ENCODE results near the gene AOPEP.
"Not testable (repeated sequence)": the region's sequence is repeated elsewhere in the genome, so short reads cannot be mapped to it uniquely, and the experiment has no call there.

AOPEP gene

DNA sequence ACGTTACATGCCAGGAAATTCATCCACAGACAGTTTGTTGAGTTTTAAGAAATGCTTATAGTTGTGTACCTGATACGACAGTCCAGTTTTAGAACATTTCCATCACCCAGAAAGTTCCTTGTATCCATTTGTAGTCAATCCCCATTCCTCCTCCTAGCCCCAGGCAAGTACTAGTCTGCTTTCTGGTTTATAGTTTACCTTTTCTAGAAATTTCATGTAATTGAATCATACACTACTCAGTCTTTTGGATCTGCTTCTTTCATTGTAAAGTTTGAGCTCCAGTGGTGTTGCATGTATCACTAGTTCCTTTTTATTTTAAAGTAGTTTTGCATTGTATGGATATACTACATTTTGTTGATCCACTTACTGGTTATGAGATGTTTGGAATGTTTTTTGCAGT, 291.2 kb downstream of the AOPEP start:
- no peak overlapping the region for H3K27ac ChIP-seq (ENCODE audit: low read depth, low read length)

DNA sequence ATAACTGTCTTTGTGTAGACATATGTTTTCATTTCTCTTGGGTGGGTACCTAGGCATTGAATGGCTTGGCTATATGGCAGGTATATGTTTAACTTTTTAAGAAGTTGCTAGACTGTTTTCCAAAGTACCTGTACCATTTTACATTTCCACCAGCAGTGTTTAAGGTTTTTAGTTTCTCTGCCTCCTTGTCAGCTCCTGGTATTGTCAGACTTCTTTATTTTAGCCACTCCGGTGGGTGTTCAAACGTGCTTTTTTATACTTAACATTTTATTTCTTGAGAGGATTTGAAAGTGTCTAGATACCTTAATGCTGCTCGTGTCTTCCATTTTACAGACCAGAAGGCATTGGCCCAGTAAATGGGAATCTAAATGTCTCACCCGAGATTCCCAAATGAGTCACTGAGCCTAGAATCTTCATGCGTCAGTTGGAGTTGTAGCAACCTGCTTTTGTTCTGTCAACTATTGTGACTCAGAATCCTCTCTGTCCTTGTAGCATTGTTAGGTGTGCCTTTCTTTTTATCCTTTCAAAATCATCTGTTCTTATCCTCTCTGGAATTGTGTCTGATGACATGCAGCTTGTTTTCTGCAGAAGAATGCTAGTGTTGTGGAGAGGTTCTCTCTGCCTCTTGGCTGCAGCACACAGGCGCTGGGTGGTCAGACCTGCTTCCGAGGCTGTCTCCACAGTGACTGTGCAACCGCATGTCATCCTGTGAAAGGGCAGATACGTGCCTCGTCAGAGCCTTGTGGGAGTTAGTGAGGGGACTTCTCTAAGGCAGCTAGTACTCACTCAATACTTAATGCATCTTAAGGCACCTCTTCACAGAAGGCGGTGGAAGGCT, 291.8 kb downstream of the AOPEP start:
- no peak overlapping the region for H3K27ac ChIP-seq (ENCODE audit: low read depth, low read length)
- no peak overlapping the region for H3K4me3 ChIP-seq (ENCODE audit: insufficient read depth, low read length, poor library complexity, severe bottlenecking)
- H3K79me2 ChIP-seq (ENCODE audit: insufficient read depth, low read length): no peaks in the 10 kb centered on the region
- TF ChIP-seq, protein P1, sequence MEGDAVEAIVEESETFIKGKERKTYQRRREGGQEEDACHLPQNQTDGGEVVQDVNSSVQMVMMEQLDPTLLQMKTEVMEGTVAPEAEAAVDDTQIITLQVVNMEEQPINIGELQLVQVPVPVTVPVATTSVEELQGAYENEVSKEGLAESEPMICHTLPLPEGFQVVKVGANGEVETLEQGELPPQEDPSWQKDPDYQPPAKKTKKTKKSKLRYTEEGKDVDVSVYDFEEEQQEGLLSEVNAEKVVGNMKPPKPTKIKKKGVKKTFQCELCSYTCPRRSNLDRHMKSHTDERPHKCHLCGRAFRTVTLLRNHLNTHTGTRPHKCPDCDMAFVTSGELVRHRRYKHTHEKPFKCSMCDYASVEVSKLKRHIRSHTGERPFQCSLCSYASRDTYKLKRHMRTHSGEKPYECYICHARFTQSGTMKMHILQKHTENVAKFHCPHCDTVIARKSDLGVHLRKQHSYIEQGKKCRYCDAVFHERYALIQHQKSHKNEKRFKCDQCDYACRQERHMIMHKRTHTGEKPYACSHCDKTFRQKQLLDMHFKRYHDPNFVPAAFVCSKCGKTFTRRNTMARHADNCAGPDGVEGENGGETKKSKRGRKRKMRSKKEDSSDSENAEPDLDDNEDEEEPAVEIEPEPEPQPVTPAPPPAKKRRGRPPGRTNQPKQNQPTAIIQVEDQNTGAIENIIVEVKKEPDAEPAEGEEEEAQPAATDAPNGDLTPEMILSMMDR (IDR thresholded peaks at IDR 0.05; ENCODE audit: insufficient read depth, low read length, poor library complexity, severe bottlenecking): no peak
- no peak for TF ChIP-seq EZH2phosphoT487 (conservative IDR thresholded peaks at IDR 0.05; ENCODE audit: low read length)
- H3K9me3 ChIP-seq (ENCODE audit: insufficient read depth, low read length): no peaks in the 10 kb centered on the region
- no peaks in the 10 kb centered on the region for H3F3A ChIP-seq (ENCODE audit: insufficient read depth)
- no peaks in the 10 kb centered on the region for H3K9me2 ChIP-seq (replicated peaks; ENCODE audit: insufficient read depth, low read length)
- H4K20me1 ChIP-seq (ENCODE audit: low read depth, low read length): no peaks in the 10 kb centered on the region
- no peak overlapping the region for H3K9ac ChIP-seq (ENCODE audit: low read length)
- H3K27me3 ChIP-seq (ENCODE audit: low read length): no peaks in the 10 kb centered on the region
- H3K36me3 ChIP-seq (ENCODE audit: low read length): no peaks in the 10 kb centered on the region
- no peak overlapping the region for H2AFZ ChIP-seq (ENCODE audit: low read depth, low read length, severe bottlenecking)
- no peak overlapping the region for H3K4me2 ChIP-seq (ENCODE audit: low read depth, low read length, poor library complexity, severe bottlenecking)

More for the DNA sequence above, 291.2 kb downstream of the AOPEP start:
- Histone ChIP-seq H3K9ac (ENCODE audit: low read length) (no peak overlapping the region), H3K4me3 (ENCODE audit: insufficient read depth, low read length, poor library complexity, severe bottlenecking) (no peak overlapping the region), H3K79me2 (ENCODE audit: insufficient read depth, low read length) (no peaks in the 10 kb centered on the region), H3K4me2 (ENCODE audit: low read depth, low read length, poor library complexity, severe bottlenecking) (no peak overlapping the region), H2AFZ (ENCODE audit: low read depth, low read length, severe bottlenecking) (no peak overlapping the region), H3K27me3 (ENCODE audit: low read length) (no peaks in the 10 kb centered on the region), H3F3A (ENCODE audit: insufficient read depth) (no peaks in the 10 kb centered on the region), H3K36me3 (ENCODE audit: low read length) (no peaks in the 10 kb centered on the region), H3K9me3 (ENCODE audit: insufficient read depth, low read length) (no peaks in the 10 kb centered on the region), H3K9me2 (replicated peaks; ENCODE audit: insufficient read depth, low read length) (no peaks in the 10 kb centered on the region), H4K20me1 (ENCODE audit: low read depth, low read length) (no peaks in the 10 kb centered on the region)
- TF ChIP-seq, protein P1 (IDR thresholded peaks at IDR 0.05; ENCODE audit: insufficient read depth, low read length, poor library complexity, severe bottlenecking): no peak
- no peak for TF ChIP-seq EZH2phosphoT487 (conservative IDR thresholded peaks at IDR 0.05; ENCODE audit: low read length)

DNA sequence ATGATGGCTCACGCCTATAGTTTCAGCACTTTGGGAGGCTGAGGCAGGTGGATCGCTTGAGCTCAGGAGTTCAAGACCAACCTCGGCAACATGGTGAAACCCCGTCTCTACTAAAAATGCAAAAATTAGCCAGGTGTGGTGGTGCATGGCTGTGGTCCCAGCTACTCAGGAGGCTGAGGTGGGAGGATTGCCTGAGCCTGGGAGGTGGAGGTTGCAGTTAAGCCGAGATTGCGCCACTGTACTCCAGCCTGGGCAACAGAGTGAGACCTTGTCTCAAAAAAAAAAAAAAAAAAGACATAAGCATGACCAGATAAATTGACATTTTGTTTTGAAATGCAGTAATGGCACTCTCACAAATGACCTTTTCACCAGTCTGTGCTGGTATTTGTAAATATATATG, 294.1 kb downstream of the AOPEP start:
- H3K9ac ChIP-seq (ENCODE audit: low read length); H3K36me3 ChIP-seq (ENCODE audit: low read length); H2AFZ ChIP-seq (ENCODE audit: low read depth, low read length, severe bottlenecking); H3K9me3 ChIP-seq (ENCODE audit: insufficient read depth, low read length); H3K9me2 ChIP-seq (replicated peaks; ENCODE audit: insufficient read depth, low read length); H4K20me1 ChIP-seq (ENCODE audit: low read depth, low read length); H3K27me3 ChIP-seq (ENCODE audit: low read length); H3K4me3 ChIP-seq (ENCODE audit: insufficient read depth, low read length, poor library complexity, severe bottlenecking); H3K79me2 ChIP-seq (ENCODE audit: insufficient read depth, low read length); H3F3A ChIP-seq (ENCODE audit: insufficient read depth); H3K4me2 ChIP-seq (ENCODE audit: low read depth, low read length, poor library complexity, severe bottlenecking); H3K27ac ChIP-seq (ENCODE audit: low read depth, low read length): not testable (repeated sequence)

DNA sequence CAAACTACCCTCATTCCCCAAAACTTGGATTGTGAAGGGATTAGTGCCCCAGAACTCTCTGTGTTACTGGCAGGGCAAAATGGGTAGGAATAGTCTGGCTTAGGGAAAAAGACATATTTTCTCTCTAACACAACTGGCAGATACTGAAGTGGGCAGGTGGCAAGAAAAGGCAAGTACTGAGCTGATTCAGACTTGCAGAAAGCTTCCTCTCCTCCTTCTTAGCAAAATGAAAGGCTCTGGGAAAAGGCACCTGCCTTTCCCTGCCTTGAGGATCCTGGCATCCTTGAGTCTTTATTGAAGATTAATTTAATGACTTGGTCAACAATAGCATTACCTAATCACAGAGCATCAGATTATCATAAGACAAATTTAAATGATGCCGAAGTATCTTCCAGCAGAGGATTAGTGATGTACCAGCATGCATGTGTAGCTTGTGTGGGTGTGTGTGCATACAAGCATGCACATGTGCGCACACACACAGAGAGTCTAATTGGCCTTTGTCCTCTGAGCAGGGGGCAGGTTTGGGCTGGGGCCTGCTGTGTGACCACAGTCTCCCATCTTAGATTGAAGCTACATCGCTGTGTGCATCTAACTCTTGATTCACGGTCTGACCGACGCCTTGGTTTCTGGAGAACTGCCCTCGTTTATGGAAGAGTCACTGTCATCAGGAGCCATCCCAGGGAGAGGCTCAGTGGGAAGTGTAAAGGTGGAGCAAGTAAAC, 294.8 kb downstream of the AOPEP start:
- Histone ChIP-seq H3K27ac (ENCODE audit: low read depth, low read length) (no peak overlapping the region), H3K9me3 (ENCODE audit: insufficient read depth, low read length) (no peaks in the 10 kb centered on the region), H3K4me3 (ENCODE audit: insufficient read depth, low read length, poor library complexity, severe bottlenecking) (no peak overlapping the region), H3K27me3 (ENCODE audit: low read length) (no peaks in the 10 kb centered on the region), H3K36me3 (ENCODE audit: low read length) (no peaks in the 10 kb centered on the region), H4K20me1 (ENCODE audit: low read depth, low read length) (no peaks in the 10 kb centered on the region), H3K9me2 (replicated peaks; ENCODE audit: insufficient read depth, low read length) (no peaks in the 10 kb centered on the region), H2AFZ (ENCODE audit: low read depth, low read length, severe bottlenecking) (no peak overlapping the region), H3K9ac (ENCODE audit: low read length) (no peak overlapping the region), H3K4me2 (ENCODE audit: low read depth, low read length, poor library complexity, severe bottlenecking) (no peak overlapping the region), H3K79me2 (ENCODE audit: insufficient read depth, low read length) (no peaks in the 10 kb centered on the region), H3F3A (ENCODE audit: insufficient read depth) (no peaks in the 10 kb centered on the region)
- no peak for TF ChIP-seq EZH2phosphoT487 (conservative IDR thresholded peaks at IDR 0.05; ENCODE audit: low read length)
- TF ChIP-seq, protein P1 (IDR thresholded peaks at IDR 0.05; ENCODE audit: insufficient read depth, low read length, poor library complexity, severe bottlenecking): no peak

All from SU-DHL-6 (cell line).